Measurements from ENCODE around the gene TPST2.

Gene TPST2

GRCh38 chr22:26610072-26610958, 20.4 kb upstream of the TPST2 start:
- no peak for DNase-seq

- no peak for DNase-seq
Measured at GRCh38 chr22:26609287-26609686, 19.4 kb upstream of the TPST2 start.

GRCh38 chr22:26608129-26608528, 18.2 kb upstream of the TPST2 start:
- DNase-seq: no peak

- DNase-seq: no peak
Measured at GRCh38 chr22:26606611-26607010, 16.7 kb upstream of the TPST2 start.

GRCh38 chr22:26604368-26604767, 14.4 kb upstream of the TPST2 start:
- no peak for DNase-seq

GRCh38 chr22:26602127-26602526, 12.2 kb upstream of the TPST2 start:
- DNase-seq: no peak

GRCh38 chr22:26601726-26602125, 11.8 kb upstream of the TPST2 start:
- no peak for DNase-seq

GRCh38 chr22:26599505-26599904, 9.6 kb upstream of the TPST2 start:
- DNase-seq: no peak

- DNase-seq: no peak
Measured at GRCh38 chr22:26597480-26597879, 7.5 kb upstream of the TPST2 start.

- DNase-seq: no peak
Measured at GRCh38 chr22:26597026-26597425, 7.1 kb upstream of the TPST2 start.

- DNase-seq: no peak
Measured at GRCh38 chr22:26593763-26594162, 3.8 kb upstream of the TPST2 start.

- DNase-seq: no peak
Measured at GRCh38 chr22:26592421-26592891, 2.5 kb upstream of the TPST2 start.

GRCh38 chr22:26589367-26589844, 526 bp downstream of the TPST2 start:
- DNase-seq: peak in 2 of 4 experiments; percentile 8 to 33

- DNase-seq: no peak
Measured at GRCh38 chr22:26588729-26589366, 1.1 kb downstream of the TPST2 start.

- DNase-seq: no peak
Measured at GRCh38 chr22:26587991-26588613, 1.8 kb downstream of the TPST2 start.

GRCh38 chr22:26586556-26587325, 3.2 kb downstream of the TPST2 start:
- DNase-seq: no peak

GRCh38 chr22:26585104-26585790, 4.7 kb downstream of the TPST2 start:
- DNase-seq: no peak

GRCh38 chr22:26584010-26584409, 5.9 kb downstream of the TPST2 start:
- DNase-seq: no peak

- DNase-seq: no peak
Measured at GRCh38 chr22:26581633-26582168, 8.2 kb downstream of the TPST2 start.

GRCh38 chr22:26581026-26581425, 8.9 kb downstream of the TPST2 start:
- DNase-seq: no peak

GRCh38 chr22:26580240-26580962, 9.5 kb downstream of the TPST2 start:
- no peak for DNase-seq
